HCT116 (cell line): ENCODE data around the gene UBQLNL. TPM values are rescaled to one million over a fixed set of nuclear protein-coding genes. Genes with fewer than 3 reads are reported as not detected.

Experiments used
- ATAC-seq: fragments of 200-7000 bp; cut with Tn5 transposase; 2 replicates; pipeline ENCODE4 v1.9.1; 2020; ENCODE audit warnings: mild to moderate bottlenecking, moderate library complexity
- BruUV-seq: library from RNA; stranded (reverse); fragments of 400-500 nt; replicated peaks from 2 replicates; lab custom pipeline; 2021; lab: Mats Ljungman, UMichigan
- CTCF ChIA-PET: fragments of 300-600 bp; sonication (Branson Sonifier 250); formaldehyde crosslinking; loops from one replicate; lab custom pipeline; 2021; ENCODE audit warnings: antibody characterized with exemption; lab: Charles Lee
- POLR2A ChIA-PET: fragments of 300-600, 350-600 bp; sonication (Branson Sonifier 250); formaldehyde crosslinking; loops from one replicate; lab custom pipeline; 2021; ENCODE audit warnings: antibody characterized with exemption; lab: Charles Lee
- RAD21 ChIA-PET, 2 experiments: fragments of 300-600 bp; sonication (Branson Sonifier 250); formaldehyde crosslinking; loops; one replicate each; lab custom pipeline; 2023; ENCODE audit warnings: low total read pairs in 2 of 2; ENCODE audit not compliant: uncharacterized antibody in 2 of 2, unreplicated experiment in 2 of 2, low non-redundant PET in 1 of 2; lab: Charles Lee
- DNase-seq: peaks from one replicate; pipeline ENCODE4 v3.0.0-alpha.2; 2010; ENCODE audit warnings: low read depth, low spot score
- H2AFZ ChIP-seq: fragments of 200-600 bp; shearing (Covaris generic), sonication (generic); 2 replicates; pipeline ENCODE4 v1.6.1; 2017; ENCODE audit warnings: low read depth, mixed run types, mixed read lengths, antibody characterized with exemption, low read length; ENCODE audit not compliant: poor library complexity, severe bottlenecking
- H3K27ac ChIP-seq: 2 replicates; pipeline ENCODE4 v1.5.1; 2012; ENCODE audit warnings: low read depth, low read length
- H3K27me3 ChIP-seq: fragments of 200-600 bp; sonication (generic); 2 replicates; pipeline ENCODE4 v1.6.1; 2016; ENCODE audit warnings: mixed run types, low read length, mixed read lengths; ENCODE audit not compliant: insufficient read depth
- H3K36me3 ChIP-seq, 2 experiments: fragments of 200-500 bp in 1 of 2; fragments of 200-600 bp in 1 of 2; sonication (Bioruptor generic) in 1 of 2; sonication (generic) in 1 of 2; 2 replicates each; pipeline versions ENCODE4 v1.5.1 to v1.6.1; 2014 to 2016; ENCODE audit warnings: low read length in 2 of 2, inconsistent platforms in 1 of 2, mixed read lengths in 1 of 2, mixed run types in 1 of 2; ENCODE audit not compliant: insufficient read depth in 2 of 2, control insufficient read depth in 1 of 2
- H3K4me1 ChIP-seq, 2 experiments: fragments of 200-600 bp in 1 of 2; sonication (generic) in 1 of 2; 2 replicates each; pipeline versions ENCODE4 v1.5.1 to v1.6.1; 2012 to 2017; ENCODE audit warnings: low read length in 2 of 2, inconsistent platforms in 1 of 2, mild to moderate bottlenecking in 1 of 2, mixed read lengths in 1 of 2, mixed run types in 1 of 2, moderate library complexity in 1 of 2; ENCODE audit not compliant: insufficient read depth in 2 of 2, control insufficient read depth in 1 of 2
- H3K4me2 ChIP-seq: fragments of 200-600 bp; sonication (generic); 2 replicates; pipeline ENCODE4 v1.6.1; 2017; ENCODE audit warnings: mixed run types, low read length, mixed read lengths
- H3K4me3 ChIP-seq, 2 experiments: fragments of 200-600 bp in 1 of 2; sonication (generic) in 1 of 2; replicated peaks in 1 of 2; 2 replicates each; pipeline ENCODE4 v1.5.1; 2011 to 2016; ENCODE audit warnings: low read length in 2 of 2, control low read depth in 1 of 2, low read depth in 1 of 2, mild to moderate bottlenecking in 1 of 2, mixed read lengths in 1 of 2, mixed run types in 1 of 2
- H3K79me2 ChIP-seq: fragments of 200-600 bp; sonication (generic); 2 replicates; pipeline ENCODE4 v1.6.1; 2017; ENCODE audit warnings: mild to moderate bottlenecking, mixed run types, low read length, moderate library complexity, mixed read lengths; ENCODE audit not compliant: insufficient read depth
- H3K9ac ChIP-seq: fragments of 200-600 bp; sonication (generic); 2 replicates; pipeline ENCODE4 v1.6.1; 2016; ENCODE audit warnings: low read length, mixed read lengths
- H3K9me2 ChIP-seq: fragments of 200-600 bp; sonication (generic), shearing (Covaris generic); 2 replicates; pipeline ENCODE4 v1.6.1; 2017; ENCODE audit warnings: mixed run types, mild to moderate bottlenecking, moderate library complexity; ENCODE audit not compliant: insufficient read depth
- H3K9me3 ChIP-seq, 2 experiments: fragments of 200-500 bp in 1 of 2; fragments of 200-600 bp in 1 of 2; sonication (Bioruptor generic) in 1 of 2; sonication (generic) in 1 of 2; 2 replicates each; pipeline ENCODE4 v1.6.1; 2014 to 2017; ENCODE audit warnings: low read length in 2 of 2, mixed read lengths in 2 of 2, inconsistent platforms in 1 of 2, low read depth in 1 of 2, mild to moderate bottlenecking in 1 of 2, mixed run types in 1 of 2, moderate library complexity in 1 of 2; ENCODE audit not compliant: control insufficient read depth in 1 of 2, insufficient read depth in 1 of 2
- H4K20me1 ChIP-seq: fragments of 200-600 bp; sonication (generic), shearing (Covaris generic); 2 replicates; pipeline ENCODE4 v1.6.1; 2017; ENCODE audit warnings: mixed run types, mild to moderate bottlenecking, moderate library complexity; ENCODE audit not compliant: insufficient read depth
- CBX3 ChIP-seq: IDR thresholded peaks from 2 replicates; pipeline ENCODE4 v1.6.1; 2012; ENCODE audit warnings: low read depth
- CEBPB ChIP-seq: IDR thresholded peaks from 2 replicates; pipeline ENCODE4 v1.6.1; 2012; ENCODE audit warnings: low read depth
- CTCF ChIP-seq, 3 experiments: fragments of 200-600 bp in 1 of 3; sonication (generic) in 1 of 3; IDR thresholded peaks in 2 of 3; conservative IDR thresholded peaks in 1 of 3; 2 replicates each; pipeline ENCODE4 v1.5.1; 2012 to 2017; ENCODE audit warnings: low read depth in 2 of 3, low read length in 2 of 3, antibody characterized with exemption in 1 of 3, borderline replicate concordance in 1 of 3, control low read depth in 1 of 3, mild to moderate bottlenecking in 1 of 3, mixed read lengths in 1 of 3, mixed run types in 1 of 3, moderate library complexity in 1 of 3; ENCODE audit not compliant: insufficient read depth in 1 of 3
- EGR1 ChIP-seq: IDR thresholded peaks from 2 replicates; pipeline ENCODE4 v1.6.1; 2012; ENCODE audit warnings: low read depth
- ELF1 ChIP-seq: IDR thresholded peaks from 2 replicates; pipeline ENCODE4 v1.6.1; 2012; ENCODE audit warnings: low read depth, borderline replicate concordance
- EZH2 ChIP-seq: fragments of 200-600 bp; sonication (generic); IDR thresholded peaks from 2 replicates; pipeline ENCODE4 v1.6.1; 2017; ENCODE audit warnings: antibody characterized with exemption, mixed run types
- FOSL1 ChIP-seq: IDR thresholded peaks from 2 replicates; pipeline ENCODE4 v1.6.1; 2012; ENCODE audit warnings: low read depth
- JUND ChIP-seq: IDR thresholded peaks from 2 replicates; pipeline ENCODE4 v1.6.1; 2012
- POLR2A ChIP-seq: IDR thresholded peaks from 2 replicates; pipeline ENCODE4 v1.7.0; 2011; ENCODE audit warnings: borderline replicate concordance; ENCODE audit not compliant: insufficient read depth, insufficient read length; ENCODE audit errors: extremely low read depth
- RAD21 ChIP-seq: IDR thresholded peaks from 2 replicates; pipeline ENCODE4 v1.6.1; 2012; ENCODE audit warnings: low read depth, mild to moderate bottlenecking
- TCF7L2 ChIP-seq: IDR thresholded peaks from 2 replicates; pipeline ENCODE4 v1.7.0; 2011; ENCODE audit warnings: borderline replicate concordance, inconsistent platforms; ENCODE audit not compliant: insufficient read depth, insufficient read length; ENCODE audit errors: extremely low read depth
- ZBTB33 ChIP-seq: IDR thresholded peaks from 2 replicates; pipeline ENCODE4 v1.6.1; 2011; ENCODE audit warnings: mild to moderate bottlenecking, low read length, moderate library complexity; ENCODE audit not compliant: insufficient replicate concordance; ENCODE audit errors: extremely low read depth
- ZFX ChIP-seq: fragments of 450-650 bp; IDR thresholded peaks from 2 replicates; pipeline ENCODE4 v1.6.1; 2017
- ZNF274 ChIP-seq: fragments of 200-500 bp; sonication (Bioruptor generic); IDR thresholded peaks from 2 replicates; pipeline ENCODE4 v1.6.1; 2014; ENCODE audit warnings: mild to moderate bottlenecking, low read depth, low read length, inconsistent platforms
- intact Hi-C: fragments of 100-400 bp; cut with micrococcal nuclease; formaldehyde crosslinking; loops from 2 replicates; pipeline ENCODE4 v1.10.0; 2022
- total RNA-seq: library from RNA; stranded (reverse); gene quantifications from one replicate; pipeline ENCODE4 v1.2.1, GENCODE V29; 2021; ENCODE audit not compliant: unreplicated experiment

UBQLNL gene
- total RNA-seq, 1 experiment from 2014 or later, result not detected

GRCh38 chr11:5556596-5557188 is 40.2 kb upstream of the UBQLNL start:
- Histone ChIP-seq H3K79me2 (no peaks in the 10 kb centered on the region), H3K36me3 (no peaks in the 10 kb centered on the region)
- TF ChIP-seq CBX3 (no peak), POLR2A (no peak), FOSL1 (no peak), ELF1 (no peak), EGR1 (no peak), ZBTB33 (no peak), CEBPB (no peak)
- TF ChIP-seq, all 23 proteins: peak for 0
- ChIA-PET CTCF (interaction anchor here (1.2 kb wide), 1 partner anchor 334 kb away, joined by 3 read pairs; no protein-coding TSS in a partner anchor), RAD21 (no interaction called here), POLR2A (no interaction called here)
- ATAC-seq, result no peak
- Histone ChIP-seq H4K20me1 (no peaks in the 10 kb centered on the region), H3K9me2 (no peaks in the 10 kb centered on the region), H3K9ac (no peak overlapping the region), H3K27me3 (peaks cover 40% of the 10 kb centered on the region), H3K4me2 (no peak overlapping the region), H3K4me3 (no peak overlapping the region), H2AFZ (no peak overlapping the region), H3K4me1 (no peaks in the 10 kb centered on the region), H3K9me3 (no peaks in the 10 kb centered on the region), H3K27ac (no peak overlapping the region)
- BruUV-seq, result no TSS peak
- no peak for DNase-seq
- intact Hi-C loops, result loop anchor here (10.0 kb wide), 1 partner anchor 352 kb away; the partner anchor contains the start of gene OR51V1

DNA sequence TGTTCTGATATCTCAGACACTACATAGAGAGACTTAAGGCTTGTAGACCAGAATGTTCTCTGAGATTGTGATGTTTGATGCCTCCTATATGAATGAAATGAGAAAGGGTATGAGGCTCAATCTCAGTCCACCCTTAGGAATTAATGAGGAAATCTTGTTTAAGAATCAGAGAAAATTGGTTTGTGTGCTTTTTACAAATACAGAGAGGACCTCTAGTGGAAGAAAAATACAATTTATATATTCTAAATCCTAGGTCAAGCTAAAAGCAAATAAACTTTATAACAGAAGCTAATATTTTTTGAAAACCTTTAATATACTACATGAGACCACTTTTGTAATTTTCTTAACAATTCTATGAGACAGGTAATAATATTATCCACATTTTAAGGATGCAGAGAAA is 36.8 kb upstream of the UBQLNL start:
- no peaks in the 10 kb centered on the region for H3K79me2 ChIP-seq
- no peak overlapping the region for H2AFZ ChIP-seq
- intact Hi-C loops, result loop anchor here (2.0 to 10.0 kb wide), 3 partner anchors 76 to 429 kb away; partner anchors contain the start of gene OR51V1
- no peaks in the 10 kb centered on the region for H3K9me2 ChIP-seq
- BruUV-seq, result no TSS peak
- H4K20me1 ChIP-seq, result no peaks in the 10 kb centered on the region
- H3K27ac ChIP-seq, result no peak overlapping the region
- no peaks in the 10 kb centered on the region for H3K9me3 ChIP-seq
- no peak for DNase-seq
- H3K4me2 ChIP-seq, result no peak overlapping the region
- peaks cover 3 to 13% of the 10 kb centered on the region in 2 experiments for H3K4me1 ChIP-seq
- H3K36me3 ChIP-seq, result no peaks in the 10 kb centered on the region
- RAD21 ChIA-PET, result no interaction called here
- POLR2A ChIA-PET, result no interaction called here
- H3K4me3 ChIP-seq, result no peak overlapping the region
- CTCF ChIA-PET, result interaction anchor here (0.6 to 1.0 kb wide), 4 partner anchors 47 to 428 kb away, joined by 3 to 7 read pairs (median 3); no protein-coding TSS in a partner anchor
- no peak for ATAC-seq
- no peak overlapping the region for H3K9ac ChIP-seq
- peaks cover 37% of the 10 kb centered on the region for H3K27me3 ChIP-seq
- TF ChIP-seq TCF7L2, result no peak
- TF ChIP-seq ELF1, result no peak
- TF ChIP-seq RAD21, result peak; percentile 67
- TF ChIP-seq EZH2, result no peak
- no peak for TF ChIP-seq ZNF274
- no peak for TF ChIP-seq JUND
- no peak for TF ChIP-seq POLR2A
- peak; percentile 11 to 43 (median 38); a peak in 4 of 6 replicates for TF ChIP-seq CTCF (IDR thresholded peaks at IDR 0.05 in 2 of 3, conservative IDR thresholded peaks at IDR 0.05 in 1 of 3; ENCODE audit: borderline replicate concordance in 1 of 3, insufficient read depth in 1 of 3, low read depth in 2 of 3, low read length in 2 of 3)
- TF ChIP-seq ZFX, result no peak
- no peak for TF ChIP-seq EGR1
